B cell (primary cell): ENCODE data around the gene PDE4B. TPM values are rescaled to one million over a fixed set of nuclear protein-coding genes. Genes with fewer than 3 reads are reported as not detected.

ENCODE experiments used
- ATAC-seq: fragments of 200-7000 bp; cut with Tn5 transposase; one replicate; pipeline ENCODE4 v1.10.0; 2021; ENCODE audit warnings: low read depth, mild to moderate bottlenecking, moderate number of reproducible peaks, moderate library complexity
- CTCF ChIA-PET: fragments of 350-600 bp; sonication (Branson Sonifier 250); formaldehyde crosslinking; loops from one replicate; lab custom pipeline; 2021; ENCODE audit warnings: antibody characterized with exemption, inconsistent platforms; lab: Charles Lee
- POLR2A ChIA-PET: fragments of 350-600 bp; sonication (Branson Sonifier 250); formaldehyde crosslinking; loops from one replicate; lab custom pipeline; 2021; ENCODE audit warnings: antibody characterized with exemption; lab: Charles Lee
- DNase-seq: peaks from one replicate; pipeline ENCODE4 v3.0.0; 2013
- H2AFZ ChIP-seq: 2 replicates; pipeline ENCODE4 v1.6.1; 2012; ENCODE audit warnings: mild to moderate bottlenecking, low read depth, low read length; ENCODE audit not compliant: insufficient read depth, poor library complexity, severe bottlenecking
- H3K27ac ChIP-seq, 2 donors: 1 replicate in 1 of 2; 2 replicates in 1 of 2; pipeline ENCODE4 v1.5.1; 2012 to 2013; ENCODE audit warnings: low read length in 2 of 2, mild to moderate bottlenecking in 2 of 2, moderate library complexity in 1 of 2
- H3K27me3 ChIP-seq, 4 experiments: fragments of 200-600 bp in 1 of 4; sonication (generic) in 1 of 4; replicated peaks in 1 of 4; 1 replicate in 2 of 4; 2 replicates in 2 of 4; pipeline versions ENCODE4 v1.6.1 to v1.7.0; 2013 to 2016; ENCODE audit warnings: low read length in 3 of 4, mild to moderate bottlenecking in 2 of 4, mixed read lengths in 1 of 4, moderate library complexity in 1 of 4; ENCODE audit not compliant: insufficient read depth in 4 of 4, control insufficient read depth in 3 of 4; ENCODE audit errors: control extremely low read depth in 1 of 4
- H3K36me3 ChIP-seq, 2 experiments: replicated peaks in 1 of 2; 1 replicate in 1 of 2; 2 replicates in 1 of 2; pipeline versions ENCODE4 v1.6.1 to v1.7.1; 2013; ENCODE audit warnings: low read length in 1 of 2; ENCODE audit not compliant: insufficient read depth in 2 of 2, control insufficient read depth in 1 of 2; ENCODE audit errors: control extremely low read depth in 1 of 2, extremely low read depth in 1 of 2
- H3K4me1 ChIP-seq, 2 donors: fragments of 200-600 bp in 1 of 2; sonication (generic) in 1 of 2; 1 replicate in 1 of 2; 2 replicates in 1 of 2; pipeline versions ENCODE4 v1.5.1 to v1.6.1; 2013 to 2017; ENCODE audit warnings: low read length in 2 of 2; ENCODE audit not compliant: control insufficient read depth in 2 of 2, insufficient read depth in 2 of 2
- H3K4me2 ChIP-seq: replicated peaks from 2 replicates; pipeline ENCODE3; 2012; ENCODE audit warnings: mild to moderate bottlenecking, low read depth, low read length; ENCODE audit not compliant: poor library complexity, severe bottlenecking
- H3K4me3 ChIP-seq, 5 experiments: fragments of 200-600 bp in 1 of 5; sonication (generic) in 1 of 5; 1 replicate in 3 of 5; 2 replicates in 2 of 5; pipeline versions ENCODE4 v1.5.1 to v1.7.0; 2011 to 2016; ENCODE audit warnings: low read length in 4 of 5, mild to moderate bottlenecking in 4 of 5, low read depth in 2 of 5, control low read depth in 1 of 5, moderate library complexity in 1 of 5; ENCODE audit not compliant: insufficient read depth in 1 of 5; ENCODE audit errors: control extremely low read depth in 1 of 5, extremely low read depth in 1 of 5
- H3K79me2 ChIP-seq: fragments of 200-600 bp; sonication (generic); one replicate; pipeline ENCODE4 v1.6.0; 2016; ENCODE audit warnings: low read length; ENCODE audit not compliant: control insufficient read depth, insufficient read depth
- H3K9ac ChIP-seq: fragments of 200-600 bp; sonication (generic); 2 replicates; pipeline ENCODE4 v1.6.1; 2017; ENCODE audit warnings: mild to moderate bottlenecking, low read length, moderate library complexity
- H3K9me3 ChIP-seq, 3 donors: one replicate each; pipeline versions ENCODE4 v1.6.1 to v1.7.1; 2013; ENCODE audit warnings: low read length in 2 of 3; ENCODE audit not compliant: control insufficient read depth in 2 of 3, insufficient read depth in 1 of 3; ENCODE audit errors: control extremely low read depth in 1 of 3
- H4K20me1 ChIP-seq: 2 replicates; pipeline ENCODE4 v1.6.0; 2012; ENCODE audit warnings: mild to moderate bottlenecking, low read length; ENCODE audit not compliant: insufficient read depth, control insufficient read depth, poor library complexity, severe bottlenecking
- H3K27ac Mint-ChIP-seq: one replicate; pipeline ENCODE4 v1.8.0; 2021; ENCODE audit warnings: mixed read lengths
- H3K27me3 Mint-ChIP-seq: one replicate; pipeline ENCODE4 v1.8.0; 2021; ENCODE audit warnings: mixed read lengths
- H3K4me1 Mint-ChIP-seq: one replicate; pipeline ENCODE4 v1.8.0; 2021; ENCODE audit warnings: mixed read lengths
- H3K4me3 Mint-ChIP-seq: one replicate; pipeline ENCODE4 v1.8.0; 2021; ENCODE audit warnings: mixed read lengths
- H3K9me3 Mint-ChIP-seq: one replicate; pipeline ENCODE4 v1.8.0; 2022; ENCODE audit warnings: mixed read lengths; ENCODE audit not compliant: insufficient read depth
- EZH2 ChIP-seq: IDR thresholded peaks from 2 replicates; pipeline ENCODE4 v1.6.1; 2012; ENCODE audit warnings: borderline replicate concordance, low read depth, mild to moderate bottlenecking, moderate library complexity, low read length; ENCODE audit not compliant: insufficient read depth, poor library complexity, severe bottlenecking
- WGBS: methylation state at CpG from one replicate; pipeline ENCODE4 v1.1.5; 2013; ENCODE audit warnings: missing lambda C conversion rate; ENCODE audit not compliant: insufficient coverage; 5-methylcytosine and 5-hydroxymethylcytosine counted together
- intact Hi-C: fragments of 100-400 bp; cut with micrococcal nuclease; formaldehyde crosslinking; loops from one replicate; pipeline ENCODE4 v1.10.0; 2022
- polyA plus RNA-seq: library from polyadenylated mRNA; depleted of rRNA; stranded (reverse); fragments of >200 nt; gene quantifications from 2 replicates; pipeline ENCODE4 v1.2.3, GENCODE V29; 2012
- total RNA-seq, 2 donors: library from RNA; stranded (reverse); fragments of 120-200 nt in 1 of 2; gene quantifications; 1 replicate in 1 of 2; 2 replicates in 1 of 2; pipeline versions ENCODE4 v1.2.3 to v1.2.4, GENCODE V29; 2013 to 2022
- TF ChIP-seq, protein P1 (sequence below): fragments of 200-600 bp; IDR thresholded peaks from one replicate; pipeline ENCODE4 v1.8.0; 2022; ENCODE audit warnings: antibody characterized with exemption, mild to moderate bottlenecking

PDE4B gene
- total and polyA plus RNA-seq, 2 donors (not counting 1 experiment from before 2014, with no cell fraction given), result 63.7 to 242 TPM

DNA sequence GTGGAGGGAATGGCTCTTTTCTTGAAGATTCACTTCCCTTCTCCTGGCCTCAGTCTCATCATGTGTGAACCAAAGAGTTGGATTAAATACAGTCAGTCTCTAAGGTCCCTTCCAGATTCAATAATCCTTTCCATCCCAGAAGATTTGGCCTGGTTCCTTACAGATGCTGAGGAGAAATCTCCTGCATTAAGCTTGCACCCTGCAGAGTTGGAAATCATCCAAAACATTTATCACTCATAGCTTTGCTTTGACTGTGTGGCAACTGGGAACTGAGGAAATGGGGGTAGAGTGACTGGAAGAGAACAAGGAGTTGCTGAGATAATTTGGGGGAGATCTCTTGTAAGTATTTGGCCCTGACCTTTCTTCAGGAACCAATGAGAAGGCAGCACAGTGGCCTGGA, 520.7 kb downstream of the PDE4B start:
- TF ChIP-seq EZH2, result no peak
- TF ChIP-seq, protein P1, sequence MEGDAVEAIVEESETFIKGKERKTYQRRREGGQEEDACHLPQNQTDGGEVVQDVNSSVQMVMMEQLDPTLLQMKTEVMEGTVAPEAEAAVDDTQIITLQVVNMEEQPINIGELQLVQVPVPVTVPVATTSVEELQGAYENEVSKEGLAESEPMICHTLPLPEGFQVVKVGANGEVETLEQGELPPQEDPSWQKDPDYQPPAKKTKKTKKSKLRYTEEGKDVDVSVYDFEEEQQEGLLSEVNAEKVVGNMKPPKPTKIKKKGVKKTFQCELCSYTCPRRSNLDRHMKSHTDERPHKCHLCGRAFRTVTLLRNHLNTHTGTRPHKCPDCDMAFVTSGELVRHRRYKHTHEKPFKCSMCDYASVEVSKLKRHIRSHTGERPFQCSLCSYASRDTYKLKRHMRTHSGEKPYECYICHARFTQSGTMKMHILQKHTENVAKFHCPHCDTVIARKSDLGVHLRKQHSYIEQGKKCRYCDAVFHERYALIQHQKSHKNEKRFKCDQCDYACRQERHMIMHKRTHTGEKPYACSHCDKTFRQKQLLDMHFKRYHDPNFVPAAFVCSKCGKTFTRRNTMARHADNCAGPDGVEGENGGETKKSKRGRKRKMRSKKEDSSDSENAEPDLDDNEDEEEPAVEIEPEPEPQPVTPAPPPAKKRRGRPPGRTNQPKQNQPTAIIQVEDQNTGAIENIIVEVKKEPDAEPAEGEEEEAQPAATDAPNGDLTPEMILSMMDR, result no peak
- Mint-ChIP-seq H3K4me3 (no peak overlapping the region), H3K4me1 (peaks cover 12% of the 10 kb centered on the region), H3K27ac (no peak overlapping the region), H3K9me3 (no peaks in the 10 kb centered on the region), H3K27me3 (no peaks in the 10 kb centered on the region)
- ChIA-PET CTCF (no interaction called here), POLR2A (no interaction called here)
- Histone ChIP-seq H3K9ac (no peak overlapping the region), H3K27ac (no peak overlapping the region), H3K4me3 (no peak overlapping the region), H3K4me1 (peaks cover 8 to 13% of the 10 kb centered on the region in 2 donors), H3K36me3 (no peaks in the 10 kb centered on the region), H2AFZ (no peak overlapping the region), H3K79me2 (no peaks in the 10 kb centered on the region), H4K20me1 (no peaks in the 10 kb centered on the region), H3K9me3 (no peaks in the 10 kb centered on the region), H3K4me2 (no peak overlapping the region), H3K27me3 (no peaks in the 10 kb centered on the region)
- DNase-seq, result no peak
- intact Hi-C loops, result no loop called here
- ATAC-seq, result no peak

GRCh38 chr1:66315671-66316070, 523.0 kb downstream of the PDE4B start:
- Histone ChIP-seq H3K27ac (no peak overlapping the region), H3K36me3 (no peaks in the 10 kb centered on the region), H3K27me3 (no peaks in the 10 kb centered on the region), H3K79me2 (no peaks in the 10 kb centered on the region), H2AFZ (no peak overlapping the region), H3K4me2 (no peak overlapping the region), H3K9ac (no peak overlapping the region), H4K20me1 (no peaks in the 10 kb centered on the region), H3K9me3 (no peaks in the 10 kb centered on the region), H3K4me3 (no peak overlapping the region), H3K4me1 (peaks cover 8 to 13% of the 10 kb centered on the region in 2 donors)
- ATAC-seq, result no peak
- H3K27me3 Mint-ChIP-seq, result no peaks in the 10 kb centered on the region
- H3K27ac Mint-ChIP-seq, result no peak overlapping the region
- WGBS, result 88% methylated on average over 1 of the region's 4 CpGs
- ChIA-PET POLR2A (no interaction called here), CTCF (interaction anchor here (1.1 kb wide), 1 partner anchor 28 kb away, joined by 3 read pairs; no protein-coding TSS in a partner anchor)
- no peak for DNase-seq
- H3K4me1 Mint-ChIP-seq, result peaks cover 12% of the 10 kb centered on the region
- H3K4me3 Mint-ChIP-seq, result no peak overlapping the region
- intact Hi-C loops, result loop anchor here (2.0 kb wide), 1 partner anchor 15 kb away; no protein-coding TSS in a partner anchor
- TF ChIP-seq, protein P1, result no peak
- no peak for TF ChIP-seq EZH2
- H3K9me3 Mint-ChIP-seq, result no peaks in the 10 kb centered on the region
